Stomach (tissue), 9 donors: ENCODE results near the gene CHST13. TPM values are rescaled to one million over a fixed set of nuclear protein-coding genes. Genes with fewer than 3 reads are reported as not detected.

Source experiments
- DNase-seq, 2 donors: peaks; one replicate each; pipeline versions ENCODE4 v3.0.0 to v3.0.0-alpha.2; 2013 to 2019
- H3K27ac ChIP-seq, 5 donors: fragments of 200-600 bp in 4 of 5; sonication (generic) in 4 of 5; one replicate each; pipeline ENCODE4 v1.5.1; 2013 to 2019; ENCODE audit warnings: mild to moderate bottlenecking in 1 of 5, moderate library complexity in 1 of 5
- H3K27me3 ChIP-seq, 3 donors: fragments of 200-600 bp; sonication (generic); one replicate each; pipeline ENCODE4 v1.5.1; 2017 to 2019; ENCODE audit warnings: mixed run types in 1 of 3
- H3K36me3 ChIP-seq, 4 donors: fragments of 200-600 bp; sonication (generic); 1 replicate in 3 of 4; 2 replicates in 1 of 4; pipeline ENCODE4 v1.5.1; 2016 to 2019
- H3K4me1 ChIP-seq, 4 donors: fragments of 200-600 bp; sonication (generic); one replicate each; pipeline ENCODE4 v1.5.1; 2016 to 2019
- H3K4me3 ChIP-seq, 4 donors: fragments of 200-600 bp; sonication (generic) in 3 of 4; one replicate each; pipeline ENCODE4 v1.5.1; 2016 to 2019; ENCODE audit warnings: mild to moderate bottlenecking in 1 of 4
- H3K9me3 ChIP-seq, 4 donors: fragments of 200-600 bp; sonication (generic); one replicate each; pipeline ENCODE4 v1.5.1; 2016 to 2019
- CTCF ChIP-seq, 7 experiments: fragments of 450-650 bp in 4 of 7; fragments of 200-600 bp in 3 of 7; sonication (generic) in 3 of 7; IDR thresholded peaks; one replicate each; pipeline ENCODE4 v1.5.1; 2016 to 2019; ENCODE audit warnings: antibody characterized with exemption in 7 of 7, control low read depth in 2 of 7, mild to moderate bottlenecking in 1 of 7
- EP300 ChIP-seq: sonication (generic); formaldehyde crosslinking; IDR thresholded peaks from one replicate; pipeline ENCODE4 v1.6.1; 2017; ENCODE audit warnings: antibody characterized with exemption
- POLR2A ChIP-seq, 4 donors: fragments of 450-650 bp; IDR thresholded peaks; one replicate each; pipeline ENCODE4 v1.6.1; 2016; ENCODE audit warnings: antibody characterized with exemption in 4 of 4, control low read depth in 2 of 4, mild to moderate bottlenecking in 1 of 4, moderate library complexity in 1 of 4
- POLR2AphosphoS5 ChIP-seq, 3 donors: sonication (generic); formaldehyde crosslinking; IDR thresholded peaks; one replicate each; pipeline ENCODE4 v1.6.1; 2016; ENCODE audit warnings: antibody characterized with exemption in 3 of 3
- WGBS, 5 donors: extraction: QIAGEN DNeasy Blood & Tissue Kit in 3 of 5; methylation state at CpG; one replicate each; pipeline versions ENCODE4 v1.1.5 to v1.1.7; 2013 to 2018; 5-methylcytosine and 5-hydroxymethylcytosine counted together
- intact Hi-C: fragments of 100-400 bp; cut with DNase I; formaldehyde crosslinking; loops from one replicate; pipeline ENCODE4 v1.15.1; 2023; ENCODE audit warnings: low total_unique reads
- polyA plus RNA-seq, 3 donors: library from polyadenylated mRNA; stranded (reverse); fragments of 200-250 nt; gene quantifications; one replicate each; pipeline ENCODE4 v1.2.3, GENCODE V29; 2013
- total RNA-seq, 5 donors: library from RNA; depleted of rRNA; stranded (reverse); fragments of >200 nt; gene quantifications; one replicate each; pipeline versions ENCODE4 v1.1.0 to v1.2.3, GENCODE V29; 2014 to 2016
- donor health status: healthy with polysubstance abuse.
- donor health status: Bipolar disorder and iron deficiency.
- donor health status: healthy.

Gene CHST13
- total and polyA plus RNA-seq, 8 donors, result 0.08 to 12.5 (median 1.0) TPM; not detected in 2

- Histone ChIP-seq H3K4me1 (no peaks in the 10 kb centered on the region), H3K27me3 (peaks cover 0 to 26% (median 0%) of the 10 kb centered on the region in 3 donors), H3K4me3 (no peak overlapping the region), H3K36me3 (no peaks in the 10 kb centered on the region), H3K9me3 (no peaks in the 10 kb centered on the region), H3K27ac (no peak overlapping the region)
- no peak for TF ChIP-seq POLR2AphosphoS5 (IDR thresholded peaks at IDR 0.05)
- no peak for TF ChIP-seq POLR2A (IDR thresholded peaks at IDR 0.05)
- TF ChIP-seq CTCF (IDR thresholded peaks at IDR 0.05), result no peak
- no peak for TF ChIP-seq EP300
- peak in 1 of 2 donors; percentile 10 for DNase-seq
- intact Hi-C loops, result no loop called here
- 58 to 70% (median 63%) methylated on average over 13 of the region's 13 CpGs for WGBS, 5 donors
These were observed 27.3 kb downstream of the CHST13 start for GRCh38 chr3:126551121-126551838.

- WGBS, 5 donors, result 50 to 69% (median 67%) methylated on average over 14 to 17 of the region's 17 CpGs
- peak in 1 of 2 donors; percentile 9 for DNase-seq
- H3K4me3 ChIP-seq, result no peak overlapping the region
- no peaks in the 10 kb centered on the region for H3K36me3 ChIP-seq
- H3K9me3 ChIP-seq, result no peaks in the 10 kb centered on the region
- TF ChIP-seq EP300 (no peak), CTCF (IDR thresholded peaks at IDR 0.05) (no peak), POLR2A (IDR thresholded peaks at IDR 0.05) (no peak), POLR2AphosphoS5 (IDR thresholded peaks at IDR 0.05) (no peak)
- no peak overlapping the region for H3K27ac ChIP-seq
- intact Hi-C loops, result no loop called here
- H3K27me3 ChIP-seq, result peaks cover 0 to 26% (median 0%) of the 10 kb centered on the region in 3 donors
- H3K4me1 ChIP-seq, result no peaks in the 10 kb centered on the region
These were observed 28.1 kb downstream of the CHST13 start for GRCh38 chr3:126551839-126552687.

GRCh38 chr3:126552688-126553283, 28.8 kb downstream of the CHST13 start:
- 74 to 83% (median 82%) methylated on average over 12 to 14 of the region's 14 CpGs for WGBS, 5 donors
- Histone ChIP-seq H3K27me3 (peaks cover 0 to 26% (median 0%) of the 10 kb centered on the region in 3 donors), H3K36me3 (no peaks in the 10 kb centered on the region), H3K27ac (no peak overlapping the region), H3K4me1 (no peaks in the 10 kb centered on the region), H3K4me3 (no peak overlapping the region), H3K9me3 (no peaks in the 10 kb centered on the region)
- TF ChIP-seq POLR2AphosphoS5 (IDR thresholded peaks at IDR 0.05), result no peak
- no peak for TF ChIP-seq CTCF (IDR thresholded peaks at IDR 0.05)
- TF ChIP-seq POLR2A (IDR thresholded peaks at IDR 0.05), result no peak
- TF ChIP-seq EP300, result no peak
- intact Hi-C loops, result no loop called here
- DNase-seq, result peak in 1 of 2 donors; percentile 15
